Stimulated activated CD4-positive, alpha-beta T cell treated with anti-CD3 and anti-CD28 coated beads, Interleukin-1b, Interleukin-23, amount 100 ng/mL, for 48 hours (primary cell): Measurements from ENCODE around the gene MYO1G.
"Not testable (repeated sequence)": the region's sequence is repeated elsewhere in the genome, so short reads cannot be mapped to it uniquely, and the experiment has no call there.

Source experiments
- DNase-seq: peaks from one replicate; pipeline ENCODE4 v3.0.0-alpha.2; 2020

The MYO1G gene

DNA sequence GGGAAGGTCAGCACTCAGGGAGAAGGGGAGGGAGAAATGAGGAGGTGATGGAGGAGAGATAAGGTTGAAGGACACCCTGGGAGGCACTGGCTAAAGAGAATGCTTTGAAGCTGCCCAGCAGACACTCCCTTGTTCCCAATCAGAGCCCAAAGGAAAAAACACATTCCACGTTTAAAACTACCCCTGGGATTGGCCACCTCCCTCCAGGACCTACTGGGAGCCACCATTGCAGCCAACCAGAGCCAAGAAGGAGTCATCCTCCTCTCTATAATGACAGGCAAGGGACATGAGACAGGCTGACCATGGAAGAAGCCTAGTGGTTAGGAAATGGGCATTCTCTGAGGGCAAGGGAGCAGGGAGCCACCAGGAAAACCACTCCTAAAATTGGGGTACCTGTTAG, 43.8 kb downstream of the MYO1G start:
- no peak for DNase-seq

DNA sequence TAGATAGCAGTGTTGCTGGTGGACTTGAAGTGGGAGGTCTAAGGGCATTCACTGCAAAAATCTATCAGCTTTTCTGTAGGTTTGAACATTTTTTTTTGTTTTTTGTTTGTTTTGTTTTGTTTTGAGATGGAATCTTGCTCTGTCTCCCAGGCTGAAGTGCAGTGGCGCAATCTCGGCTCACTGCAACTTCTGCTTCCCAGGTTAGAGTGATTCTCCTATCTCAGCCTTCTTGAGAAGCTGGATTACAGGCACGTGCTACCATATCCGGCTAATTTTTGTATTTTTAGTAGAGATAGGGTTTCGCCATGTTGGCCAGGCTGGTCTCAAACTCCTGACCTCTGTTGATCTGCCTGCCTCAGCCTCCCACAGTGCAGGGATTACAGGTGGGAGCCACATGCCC, 44.3 kb downstream of the MYO1G start:
- not testable (repeated sequence) for DNase-seq

DNA sequence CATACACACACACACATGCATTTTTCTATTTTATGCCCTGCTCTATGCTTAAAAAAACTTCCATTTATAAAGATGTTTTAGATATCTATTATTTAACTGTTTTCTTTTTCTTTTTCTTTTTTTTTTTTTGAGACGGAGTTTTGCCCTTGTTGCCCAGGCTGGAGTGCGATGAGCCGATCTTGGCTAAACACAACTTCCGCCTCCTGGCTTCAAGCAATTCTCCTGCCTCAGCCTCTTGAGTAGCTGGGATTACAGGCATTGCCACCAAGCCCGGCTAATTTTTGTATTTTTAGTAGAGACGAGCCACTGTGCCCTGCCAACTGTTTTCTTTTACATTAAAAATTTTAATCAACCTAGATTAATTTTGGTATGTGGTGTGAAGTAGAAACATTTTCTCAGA, 47.9 kb downstream of the MYO1G start:
- DNase-seq, result no peak

DNA sequence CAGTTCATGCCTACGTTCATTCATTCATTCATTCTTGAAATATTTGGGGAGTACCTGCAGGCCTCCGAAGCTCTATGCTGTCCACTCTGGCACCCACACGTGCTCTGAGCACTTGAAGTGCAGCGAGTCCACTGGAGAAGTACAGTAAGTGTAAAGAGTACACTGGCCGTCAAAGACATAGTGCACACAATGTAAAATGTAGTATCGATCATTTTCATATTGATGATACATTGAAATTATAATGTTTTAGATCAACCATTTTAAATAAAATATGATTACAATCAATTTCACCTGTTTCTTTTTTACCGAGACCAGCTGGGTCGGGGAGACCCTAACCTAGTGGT, 56.5 kb downstream of the MYO1G start:
- DNase-seq, result no peak

DNA sequence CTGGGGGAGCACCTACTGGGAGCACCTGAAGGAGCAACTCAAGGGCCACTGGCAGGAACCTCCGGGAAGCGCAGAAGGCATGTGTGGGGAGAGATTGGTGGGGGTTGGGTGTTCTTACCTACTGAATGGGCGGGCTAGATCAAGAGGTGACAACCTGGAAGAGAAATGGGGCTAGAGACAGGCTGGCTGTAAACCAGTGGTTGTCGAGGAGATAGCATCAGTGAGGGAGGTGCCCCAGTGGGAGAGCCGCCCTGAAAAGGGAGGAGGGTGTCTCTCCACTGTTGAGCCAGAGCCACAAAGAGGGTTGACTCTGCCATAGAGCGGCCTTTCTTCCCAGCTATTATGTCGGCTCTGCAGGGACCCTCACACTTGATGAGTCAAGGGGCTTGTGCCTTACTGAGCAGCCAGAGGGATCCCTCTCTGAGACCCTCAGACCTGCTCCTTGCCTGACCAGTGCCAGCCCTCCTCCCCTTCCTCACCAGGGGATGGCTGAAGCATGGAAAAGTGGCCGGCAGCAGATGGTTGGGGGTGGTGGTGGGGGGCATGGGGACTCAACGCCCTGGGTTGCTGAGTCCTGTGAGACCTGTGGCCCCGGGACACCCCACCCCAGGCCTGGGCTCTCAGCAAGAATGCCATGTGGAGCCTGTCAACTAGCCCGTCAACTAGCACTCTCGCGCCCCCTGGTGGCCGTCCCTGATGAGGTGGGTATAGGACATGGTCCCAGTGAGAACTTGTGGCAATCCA, 57.0 kb downstream of the MYO1G start:
- peak; percentile 94 for DNase-seq

DNA sequence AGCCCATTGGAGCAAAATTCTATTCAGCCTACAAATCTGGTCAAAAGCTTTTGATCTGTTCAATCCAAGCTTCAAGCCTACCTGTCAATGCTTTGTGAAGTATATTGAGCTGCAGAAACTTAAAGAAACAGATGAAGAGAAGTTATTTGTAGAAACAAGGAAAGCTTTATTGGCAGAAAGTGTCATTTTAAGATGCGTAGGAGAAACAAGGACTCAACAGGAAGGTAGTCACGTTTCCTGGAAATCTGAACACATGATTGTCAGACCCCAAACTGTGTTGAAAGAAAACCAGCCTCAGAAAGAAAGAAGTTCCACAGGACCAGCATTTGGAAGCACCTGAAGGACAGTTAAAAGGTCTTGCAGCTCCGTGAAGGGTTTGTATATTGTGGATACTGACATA, 58.7 kb downstream of the MYO1G start:
- DNase-seq, result no peak

DNA sequence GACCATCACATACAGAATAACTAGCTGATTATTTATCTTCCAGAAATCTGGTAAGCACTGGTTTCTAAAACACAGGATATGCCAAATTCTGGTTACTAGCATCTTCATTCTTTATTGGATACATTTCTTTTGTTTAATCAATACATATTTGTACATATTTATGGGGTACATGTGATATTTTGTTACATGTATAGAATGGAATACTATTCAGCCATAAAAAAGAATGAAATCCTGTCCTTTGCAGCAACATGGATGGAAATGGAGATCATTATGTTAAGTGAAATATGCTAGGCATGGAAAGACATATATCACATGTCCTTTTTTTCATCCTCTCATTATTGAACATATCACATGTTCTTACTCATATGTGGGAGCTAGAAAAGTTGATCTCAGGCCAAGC, 60.8 kb downstream of the MYO1G start:
- no peak for DNase-seq

DNA sequence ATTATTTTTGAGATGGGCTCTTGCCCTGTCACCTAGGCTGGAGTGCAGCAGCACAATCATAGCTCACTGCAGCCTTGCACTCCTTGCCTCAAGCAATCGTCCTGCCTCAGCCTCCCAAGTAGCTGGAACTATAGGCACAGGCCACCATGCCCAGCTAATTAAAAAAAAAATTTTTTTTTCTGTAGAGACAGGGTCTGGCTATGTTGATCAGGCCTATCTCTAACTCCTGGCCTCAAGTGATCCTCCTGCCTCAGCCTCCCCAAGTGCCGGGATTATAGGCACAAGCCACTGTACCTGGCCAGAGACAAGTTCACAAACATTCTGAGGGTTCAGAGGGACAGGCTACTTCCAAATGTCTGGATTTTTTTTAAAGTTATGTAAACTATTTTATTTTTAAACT, 61.4 kb downstream of the MYO1G start:
- no peak for DNase-seq

DNA sequence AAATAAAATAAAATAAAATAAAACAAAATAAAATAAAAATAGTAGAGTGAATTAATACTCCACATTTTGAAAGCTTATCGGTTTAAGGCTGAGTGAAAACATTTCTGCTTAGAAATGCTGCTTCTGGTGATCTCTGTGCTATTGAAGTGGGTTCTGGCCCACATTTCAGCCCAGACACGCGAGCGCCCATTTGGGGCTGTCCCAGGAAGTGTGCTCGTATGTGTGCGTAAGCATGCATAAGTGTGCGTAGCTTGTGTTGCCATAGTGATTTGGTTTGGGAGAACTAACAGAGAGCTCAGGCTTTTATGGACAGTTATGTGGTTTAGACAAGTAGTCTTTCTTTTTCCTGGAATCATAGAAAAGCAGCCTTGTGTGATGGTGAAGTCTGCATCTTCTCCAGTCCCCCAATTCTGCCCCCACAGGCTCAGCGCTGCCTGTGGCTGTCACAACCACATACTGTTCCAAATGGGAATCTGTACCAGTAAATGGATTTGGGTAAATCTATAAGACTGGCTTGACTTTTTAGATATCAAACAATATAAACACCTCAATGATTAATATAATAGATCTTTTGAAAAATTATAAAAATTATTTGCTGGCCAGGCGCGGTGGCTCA, 63.7 kb downstream of the MYO1G start:
- DNase-seq, result peak; percentile 78

DNA sequence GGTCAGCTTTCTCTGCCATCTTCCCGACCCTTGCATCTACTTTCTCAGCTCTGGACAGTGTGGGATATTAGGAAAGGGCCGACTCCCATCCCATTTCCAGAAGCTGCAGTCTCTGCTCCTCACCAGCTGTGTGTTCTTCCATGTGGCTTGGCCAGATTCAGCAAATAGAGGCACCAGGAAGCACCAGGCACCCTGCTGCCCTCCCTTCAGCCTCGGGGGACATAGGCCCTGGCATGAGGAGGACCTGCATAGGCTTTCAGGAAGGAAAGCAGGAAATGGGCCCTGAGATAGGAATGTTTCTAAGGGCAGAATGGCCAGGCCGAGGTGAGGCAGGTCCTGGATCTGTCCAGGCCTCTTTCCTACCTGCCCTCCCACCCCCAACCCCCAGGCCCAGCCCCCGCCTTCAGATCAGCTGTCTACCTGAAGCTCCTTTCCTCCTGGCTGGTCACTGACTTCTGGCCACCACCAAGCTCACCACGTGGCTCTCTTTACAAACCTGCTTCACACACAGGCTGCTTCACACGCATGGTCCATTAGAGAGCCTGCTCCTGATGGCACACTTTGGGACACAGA, 66.0 kb downstream of the MYO1G start:
- DNase-seq, result no peak
